Measurements from ENCODE around the gene OR5AC2.

The OR5AC2 gene

GRCh38 chr3:98086873-98087272 lies at the start of gene OR5AC2:
OR5AC2 (plus strand) TSS chr3:98087173; CDS start chr3:98087173, 0 bp downstream.
- DNase-seq (ENCODE audit: low read depth in 2 of 2) = no peak

GRCh38 chr3:98038286-98038685 lies 48.7 kb upstream of the OR5AC2 start:
- no peak for DNase-seq (ENCODE audit: low read depth in 2 of 2)

- no peak for DNase-seq (ENCODE audit: low read depth in 2 of 2)
Observed at GRCh38 chr3:98038876-98039275, 48.1 kb upstream of the OR5AC2 start.

GRCh38 chr3:98039322-98040024 lies 47.5 kb upstream of the OR5AC2 start:
- DNase-seq (ENCODE audit: low read depth in 2 of 2) = peak; percentile 43 to 60

- DNase-seq (ENCODE audit: low read depth in 2 of 2) = no peak
Observed at GRCh38 chr3:98041350-98041749, 45.6 kb upstream of the OR5AC2 start.

- DNase-seq (ENCODE audit: low read depth in 2 of 2) = no peak
Observed at GRCh38 chr3:98048586-98048985, 38.4 kb upstream of the OR5AC2 start.

GRCh38 chr3:98049271-98049670 lies 37.7 kb upstream of the OR5AC2 start:
- DNase-seq (ENCODE audit: low read depth in 2 of 2) = no peak

- no peak for DNase-seq (ENCODE audit: low read depth in 2 of 2)
Observed at GRCh38 chr3:98056035-98056434, 30.9 kb upstream of the OR5AC2 start.

- no peak for DNase-seq (ENCODE audit: low read depth in 2 of 2)
Observed at GRCh38 chr3:98057631-98058030, 29.3 kb upstream of the OR5AC2 start.

GRCh38 chr3:98058244-98058960 lies 28.6 kb upstream of the OR5AC2 start:
- DNase-seq (ENCODE audit: low read depth in 2 of 2) = no peak

- DNase-seq (ENCODE audit: low read depth in 2 of 2) = no peak
Observed at GRCh38 chr3:98068824-98069223, 18.1 kb upstream of the OR5AC2 start.

GRCh38 chr3:98070840-98071239 lies 16.1 kb upstream of the OR5AC2 start:
- DNase-seq (ENCODE audit: low read depth in 2 of 2) = no peak

- no peak for DNase-seq (ENCODE audit: low read depth in 2 of 2)
Observed at GRCh38 chr3:98073486-98073885, 13.5 kb upstream of the OR5AC2 start.

GRCh38 chr3:98095882-98096281 lies 8.9 kb downstream of the OR5AC2 start:
- no peak for DNase-seq (ENCODE audit: low read depth in 2 of 2)

- DNase-seq (ENCODE audit: low read depth in 2 of 2) = no peak
Observed at GRCh38 chr3:98099848-98100247, 12.9 kb downstream of the OR5AC2 start.

- DNase-seq (ENCODE audit: low read depth in 2 of 2) = no peak
Observed at GRCh38 chr3:98108162-98108561, 21.2 kb downstream of the OR5AC2 start.

- DNase-seq (ENCODE audit: low read depth in 2 of 2) = no peak
Observed at GRCh38 chr3:98109807-98110549, 23.0 kb downstream of the OR5AC2 start.

GRCh38 chr3:98110550-98110908 lies 23.6 kb downstream of the OR5AC2 start:
- no peak for DNase-seq (ENCODE audit: low read depth in 2 of 2)

GRCh38 chr3:98114264-98114663 lies 27.3 kb downstream of the OR5AC2 start:
- DNase-seq (ENCODE audit: low read depth in 2 of 2) = no peak

- no peak for DNase-seq (ENCODE audit: low read depth in 2 of 2)
Observed at GRCh38 chr3:98115717-98116116, 28.7 kb downstream of the OR5AC2 start.

GRCh38 chr3:98130421-98130820 lies 43.4 kb downstream of the OR5AC2 start, which contains the start of gene OR5H1:
OR5H1 (plus strand) TSS chr3:98130721; CDS start chr3:98132698, 1,977 bp downstream.
- no peak for DNase-seq (ENCODE audit: low read depth in 2 of 2)

GRCh38 chr3:98136631-98137030 lies 49.7 kb downstream of the OR5AC2 start:
- DNase-seq (ENCODE audit: low read depth in 2 of 2) = no peak

Data from stimulated activated CD4-positive, alpha-beta T cell treated with anti-CD3 and anti-CD28 coated beads, Interleukin-12 subunit alpha, Interleukin-12 subunit beta, amount 100 ng/mL, for 24 hours (primary cell).